ENCODE data around the gene REC8. TPM values are rescaled to one million over a fixed set of nuclear protein-coding genes. Genes with fewer than 3 reads are reported as not detected.

Gene REC8
- total and polyA plus RNA-seq, 2 of the 13 experiments (the other 11 are each of a cell fraction or from before 2014, with no cell fraction given), result 3.4 to 14.7 TPM

DNA sequence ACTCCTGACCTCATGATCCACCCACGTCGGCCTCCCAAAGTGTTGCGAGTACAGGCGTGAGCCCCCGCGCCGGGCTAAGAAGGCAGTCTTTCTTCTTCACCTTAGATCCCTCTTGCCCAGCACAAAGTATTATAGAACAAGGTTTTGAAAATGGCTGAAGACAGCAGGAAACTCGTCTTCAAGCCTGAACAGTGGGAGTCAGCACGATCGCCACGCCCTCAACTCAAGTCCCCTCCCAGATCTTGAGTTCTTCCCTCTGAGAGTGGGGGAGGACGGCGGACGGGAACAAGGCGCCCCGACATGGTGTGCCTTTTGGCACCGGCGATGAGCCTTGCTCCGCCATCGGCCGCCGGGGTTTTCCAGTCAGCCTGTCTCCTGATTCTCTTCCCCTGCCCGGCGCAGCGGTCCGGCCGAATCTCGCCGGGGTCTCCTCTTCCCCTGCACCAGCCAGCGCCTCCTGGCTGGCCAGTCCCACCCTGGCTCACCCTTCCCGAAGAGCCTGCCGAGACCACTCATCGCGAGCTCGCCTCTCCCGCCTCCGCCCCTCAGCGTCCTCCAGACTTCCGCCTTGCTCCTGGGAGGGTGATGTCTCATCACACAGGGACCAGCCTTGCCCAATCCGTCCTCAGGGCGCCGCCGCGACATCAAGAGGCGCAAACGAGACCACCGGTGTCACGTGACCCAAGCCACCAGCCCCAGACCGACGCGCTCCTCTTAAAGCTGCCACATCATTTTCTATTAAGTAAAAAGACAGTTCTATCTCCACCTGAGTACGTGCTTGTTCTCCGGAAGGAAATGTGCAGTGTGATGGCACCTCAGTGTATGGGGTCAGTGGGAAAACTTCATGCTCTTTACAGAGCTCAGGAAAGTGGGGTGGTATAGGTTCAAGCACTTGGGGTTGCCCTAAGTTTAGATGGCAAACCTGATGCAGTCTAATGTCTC is 41.3 kb downstream of the REC8 start, which contains the start of gene CHMP4A (continued):
- TF ChIP-seq HMG20A (CRISPR knock-in tag; IDR thresholded peaks at IDR 0.05; ENCODE audit: borderline replicate concordance) (no peak), ZNF768 (CRISPR knock-in tag; IDR thresholded peaks at IDR 0.05) (peak; percentile 89), ZMYM3 (CRISPR knock-in tag; IDR thresholded peaks at IDR 0.05) (peak; percentile 30; the same call in 1 of the 2 replicates), KDM5B (CRISPR knock-in tag; IDR thresholded peaks at IDR 0.05; ENCODE audit: borderline replicate concordance) (peak; percentile 99), KLF15 (CRISPR knock-in tag; IDR thresholded peaks at IDR 0.05; ENCODE audit: borderline replicate concordance) (peak; percentile 90; the same call in 1 of the 2 replicates), SMAD1 (CRISPR knock-in tag; IDR thresholded peaks at IDR 0.05; ENCODE audit: borderline replicate concordance, low read depth) (peak; percentile 63), SMC3 (IDR thresholded peaks at IDR 0.05; ENCODE audit: low read length) (peak; percentile 4; the same call in 1 of the 2 replicates), FLYWCH1 (CRISPR knock-in tag; IDR thresholded peaks at IDR 0.05) (no peak)
- TF ChIP-seq, protein P1, sequence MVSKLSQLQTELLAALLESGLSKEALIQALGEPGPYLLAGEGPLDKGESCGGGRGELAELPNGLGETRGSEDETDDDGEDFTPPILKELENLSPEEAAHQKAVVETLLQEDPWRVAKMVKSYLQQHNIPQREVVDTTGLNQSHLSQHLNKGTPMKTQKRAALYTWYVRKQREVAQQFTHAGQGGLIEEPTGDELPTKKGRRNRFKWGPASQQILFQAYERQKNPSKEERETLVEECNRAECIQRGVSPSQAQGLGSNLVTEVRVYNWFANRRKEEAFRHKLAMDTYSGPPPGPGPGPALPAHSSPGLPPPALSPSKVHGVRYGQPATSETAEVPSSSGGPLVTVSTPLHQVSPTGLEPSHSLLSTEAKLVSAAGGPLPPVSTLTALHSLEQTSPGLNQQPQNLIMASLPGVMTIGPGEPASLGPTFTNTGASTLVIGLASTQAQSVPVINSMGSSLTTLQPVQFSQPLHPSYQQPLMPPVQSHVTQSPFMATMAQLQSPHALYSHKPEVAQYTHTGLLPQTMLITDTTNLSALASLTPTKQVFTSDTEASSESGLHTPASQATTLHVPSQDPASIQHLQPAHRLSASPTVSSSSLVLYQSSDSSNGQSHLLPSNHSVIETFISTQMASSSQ (IDR thresholded peaks at IDR 0.05; ENCODE audit: low read depth), result peak; percentile 39; the same call in 1 of the 2 replicates
- TF ChIP-seq, protein P1 (CRISPR knock-in tag; IDR thresholded peaks at IDR 0.05; ENCODE audit: borderline replicate concordance), result peak; percentile 88
- TF ChIP-seq, protein P2, sequence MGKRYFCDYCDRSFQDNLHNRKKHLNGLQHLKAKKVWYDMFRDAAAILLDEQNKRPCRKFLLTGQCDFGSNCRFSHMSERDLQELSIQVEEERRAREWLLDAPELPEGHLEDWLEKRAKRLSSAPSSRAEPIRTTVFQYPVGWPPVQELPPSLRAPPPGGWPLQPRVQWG (CRISPR knock-in tag; IDR thresholded peaks at IDR 0.05; ENCODE audit: borderline replicate concordance, low read depth), result no peak
- TF ChIP-seq, protein P3, sequence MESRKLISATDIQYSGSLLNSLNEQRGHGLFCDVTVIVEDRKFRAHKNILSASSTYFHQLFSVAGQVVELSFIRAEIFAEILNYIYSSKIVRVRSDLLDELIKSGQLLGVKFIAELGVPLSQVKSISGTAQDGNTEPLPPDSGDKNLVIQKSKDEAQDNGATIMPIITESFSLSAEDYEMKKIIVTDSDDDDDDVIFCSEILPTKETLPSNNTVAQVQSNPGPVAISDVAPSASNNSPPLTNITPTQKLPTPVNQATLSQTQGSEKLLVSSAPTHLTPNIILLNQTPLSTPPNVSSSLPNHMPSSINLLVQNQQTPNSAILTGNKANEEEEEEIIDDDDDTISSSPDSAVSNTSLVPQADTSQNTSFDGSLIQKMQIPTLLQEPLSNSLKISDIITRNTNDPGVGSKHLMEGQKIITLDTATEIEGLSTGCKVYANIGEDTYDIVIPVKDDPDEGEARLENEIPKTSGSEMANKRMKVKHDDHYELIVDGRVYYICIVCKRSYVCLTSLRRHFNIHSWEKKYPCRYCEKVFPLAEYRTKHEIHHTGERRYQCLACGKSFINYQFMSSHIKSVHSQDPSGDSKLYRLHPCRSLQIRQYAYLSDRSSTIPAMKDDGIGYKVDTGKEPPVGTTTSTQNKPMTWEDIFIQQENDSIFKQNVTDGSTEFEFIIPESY (CRISPR knock-in tag; IDR thresholded peaks at IDR 0.05), result peak; percentile 4; the same call in 1 of the 2 replicates
- TF ChIP-seq, protein P4, sequence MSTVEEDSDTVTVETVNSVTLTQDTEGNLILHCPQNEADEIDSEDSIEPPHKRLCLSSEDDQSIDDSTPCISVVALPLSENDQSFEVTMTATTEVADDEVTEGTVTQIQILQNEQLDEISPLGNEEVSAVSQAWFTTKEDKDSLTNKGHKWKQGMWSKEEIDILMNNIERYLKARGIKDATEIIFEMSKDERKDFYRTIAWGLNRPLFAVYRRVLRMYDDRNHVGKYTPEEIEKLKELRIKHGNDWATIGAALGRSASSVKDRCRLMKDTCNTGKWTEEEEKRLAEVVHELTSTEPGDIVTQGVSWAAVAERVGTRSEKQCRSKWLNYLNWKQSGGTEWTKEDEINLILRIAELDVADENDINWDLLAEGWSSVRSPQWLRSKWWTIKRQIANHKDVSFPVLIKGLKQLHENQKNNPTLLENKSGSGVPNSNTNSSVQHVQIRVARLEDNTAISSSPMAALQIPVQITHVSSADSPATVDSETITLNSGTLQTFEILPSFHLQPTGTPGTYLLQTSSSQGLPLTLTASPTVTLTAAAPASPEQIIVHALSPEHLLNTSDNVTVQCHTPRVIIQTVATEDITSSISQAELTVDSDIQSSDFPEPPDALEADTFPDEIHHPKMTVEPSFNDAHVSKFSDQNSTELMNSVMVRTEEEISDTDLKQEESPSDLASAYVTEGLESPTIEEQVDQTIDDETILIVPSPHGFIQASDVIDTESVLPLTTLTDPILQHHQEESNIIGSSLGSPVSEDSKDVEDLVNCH (CRISPR knock-in tag; IDR thresholded peaks at IDR 0.05), result peak; percentile 93; the same call in 1 of the 2 replicates
- TF ChIP-seq, protein P5, sequence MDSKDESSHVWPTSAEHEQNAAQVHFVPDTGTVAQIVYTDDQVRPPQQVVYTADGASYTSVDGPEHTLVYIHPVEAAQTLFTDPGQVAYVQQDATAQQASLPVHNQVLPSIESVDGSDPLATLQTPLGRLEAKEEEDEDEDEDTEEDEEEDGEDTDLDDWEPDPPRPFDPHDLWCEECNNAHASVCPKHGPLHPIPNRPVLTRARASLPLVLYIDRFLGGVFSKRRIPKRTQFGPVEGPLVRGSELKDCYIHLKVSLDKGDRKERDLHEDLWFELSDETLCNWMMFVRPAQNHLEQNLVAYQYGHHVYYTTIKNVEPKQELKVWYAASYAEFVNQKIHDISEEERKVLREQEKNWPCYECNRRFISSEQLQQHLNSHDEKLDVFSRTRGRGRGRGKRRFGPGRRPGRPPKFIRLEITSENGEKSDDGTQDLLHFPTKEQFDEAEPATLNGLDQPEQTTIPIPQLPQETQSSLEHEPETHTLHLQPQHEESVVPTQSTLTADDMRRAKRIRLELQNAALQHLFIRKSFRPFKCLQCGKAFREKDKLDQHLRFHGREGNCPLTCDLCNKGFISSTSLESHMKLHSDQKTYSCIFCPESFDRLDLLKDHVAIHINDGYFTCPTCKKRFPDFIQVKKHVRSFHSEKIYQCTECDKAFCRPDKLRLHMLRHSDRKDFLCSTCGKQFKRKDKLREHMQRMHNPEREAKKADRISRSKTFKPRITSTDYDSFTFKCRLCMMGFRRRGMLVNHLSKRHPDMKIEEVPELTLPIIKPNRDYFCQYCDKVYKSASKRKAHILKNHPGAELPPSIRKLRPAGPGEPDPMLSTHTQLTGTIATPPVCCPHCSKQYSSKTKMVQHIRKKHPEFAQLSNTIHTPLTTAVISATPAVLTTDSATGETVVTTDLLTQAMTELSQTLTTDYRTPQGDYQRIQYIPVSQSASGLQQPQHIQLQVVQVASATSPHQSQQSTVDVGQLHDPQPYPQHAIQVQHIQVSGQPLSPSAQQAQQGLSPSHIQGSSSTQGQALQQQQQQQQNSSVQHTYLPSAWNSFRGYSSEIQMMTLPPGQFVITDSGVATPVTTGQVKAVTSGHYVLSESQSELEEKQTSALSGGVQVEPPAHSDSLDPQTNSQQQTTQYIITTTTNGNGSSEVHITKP (CRISPR knock-in tag; IDR thresholded peaks at IDR 0.05; ENCODE audit: low read depth), result peak; percentile 96

Data from HepG2 (cell line).